Thoracic aorta (tissue), 2 donors: ENCODE measurements around the gene COG7. TPM values are rescaled to one million over a fixed set of nuclear protein-coding genes. Genes with fewer than 3 reads are reported as not detected.

Experiments
- ATAC-seq: fragments of 150-250 bp; one replicate; pipeline ENCODE4 v1.8.0; 2017; ENCODE audit warnings: low read depth; ENCODE audit not compliant: insufficient number of reproducible peaks, low FRiP score
- DNase-seq: peaks from one replicate; pipeline ENCODE4 v3.0.0-alpha.2; 2020; ENCODE audit warnings: low spot score
- H3K27ac ChIP-seq, 2 donors: fragments of 200-600 bp; sonication (generic); 1 replicate in 1 of 2; 2 replicates in 1 of 2; pipeline ENCODE4 v1.5.1; 2016; ENCODE audit warnings: mild to moderate bottlenecking in 2 of 2, moderate library complexity in 2 of 2
- H3K27me3 ChIP-seq: fragments of 200-600 bp; sonication (generic); replicated peaks from 2 replicates; pipeline ENCODE4 v1.6.0; 2016; ENCODE audit warnings: mild to moderate bottlenecking; ENCODE audit not compliant: insufficient read depth
- H3K36me3 ChIP-seq: fragments of 200-600 bp; sonication (generic); one replicate; pipeline ENCODE4 v1.5.1; 2016
- H3K4me1 ChIP-seq, 2 donors: fragments of 200-600 bp; sonication (generic); 1 replicate in 1 of 2; 2 replicates in 1 of 2; pipeline versions ENCODE4 v1.5.1 to v1.6.0; 2016; ENCODE audit warnings: low read depth in 2 of 2, mild to moderate bottlenecking in 1 of 2; ENCODE audit not compliant: control insufficient read depth in 1 of 2
- H3K4me3 ChIP-seq: fragments of 200-600 bp; sonication (generic); 2 replicates; pipeline ENCODE4 v1.5.1; 2016; ENCODE audit warnings: mild to moderate bottlenecking
- H3K9me3 ChIP-seq: fragments of 200-600 bp; sonication (generic); 2 replicates; pipeline ENCODE4 v1.5.1; 2016
- CTCF ChIP-seq: fragments of 200-600 bp; sonication (generic); IDR thresholded peaks from one replicate; pipeline ENCODE4 v1.5.1; 2019; ENCODE audit warnings: antibody characterized with exemption
- total RNA-seq, 2 donors: library from RNA; depleted of rRNA; stranded (reverse); fragments of >200 nt; gene quantifications; one replicate each; pipeline versions ENCODE4 v1.1.0 to v1.2.3, GENCODE V29; 2016

COG7 gene
- total RNA-seq, 2 donors from 2014 or later, result 27.8 to 37.6 TPM

- peaks cover 42% of the 10 kb centered on the region for H3K36me3 ChIP-seq
- ATAC-seq (no peak), DNase-seq (no peak)
- TF ChIP-seq CTCF, result no peak
- H3K9me3 ChIP-seq, result no peaks in the 10 kb centered on the region
- no peaks in the 10 kb centered on the region for H3K27me3 ChIP-seq
- H3K4me1 ChIP-seq, result no peaks in the 10 kb centered on the region
- no peak overlapping the region for H3K27ac ChIP-seq
- no peak overlapping the region for H3K4me3 ChIP-seq
These were observed 41.2 kb upstream of the COG7 start for GRCh38 chr16:23494188-23494587.

- H3K27ac ChIP-seq, result no peak overlapping the region
- H3K36me3 ChIP-seq, result peaks cover 64% of the 10 kb centered on the region
These were observed 38.8 kb upstream of the COG7 start for GRCh38 chr16:23491490-23492391.

DNA sequence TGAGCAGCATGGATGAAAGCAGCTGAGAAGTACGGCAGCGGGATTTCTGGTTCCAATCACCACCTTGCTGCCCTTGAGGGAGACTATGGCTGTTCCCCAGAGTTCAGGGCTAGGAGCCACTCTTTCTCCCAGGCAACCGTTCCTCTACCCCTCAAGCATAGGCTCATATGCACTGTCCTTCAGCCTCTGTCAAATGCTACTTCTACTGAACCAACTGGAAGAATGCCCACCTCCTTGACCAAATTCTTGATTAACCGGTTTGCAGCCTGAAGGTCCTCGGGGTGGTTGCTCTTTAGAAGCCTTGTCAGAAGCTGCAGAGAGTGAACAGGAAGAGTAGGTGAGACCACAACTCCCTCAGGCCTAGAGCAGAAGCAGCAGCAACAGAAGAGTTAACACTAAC is 33.5 kb upstream of the COG7 start:
- ATAC-seq (no peak), DNase-seq (no peak)
- no peak for TF ChIP-seq CTCF
- Histone ChIP-seq H3K27ac (no peak overlapping the region), H3K4me3 (no peak overlapping the region), H3K9me3 (no peaks in the 10 kb centered on the region), H3K36me3 (peaks cover 75% of the 10 kb centered on the region), H3K4me1 (no peaks in the 10 kb centered on the region), H3K27me3 (no peaks in the 10 kb centered on the region)

More at GRCh38 chr16:23491490-23492391, 38.8 kb upstream of the COG7 start:
- Histone ChIP-seq H3K4me3 (no peak overlapping the region), H3K9me3 (no peaks in the 10 kb centered on the region), H3K27me3 (no peaks in the 10 kb centered on the region), H3K4me1 (no peaks in the 10 kb centered on the region)
- DNase-seq (no peak), ATAC-seq (no peak)
- no peak for TF ChIP-seq CTCF

DNA sequence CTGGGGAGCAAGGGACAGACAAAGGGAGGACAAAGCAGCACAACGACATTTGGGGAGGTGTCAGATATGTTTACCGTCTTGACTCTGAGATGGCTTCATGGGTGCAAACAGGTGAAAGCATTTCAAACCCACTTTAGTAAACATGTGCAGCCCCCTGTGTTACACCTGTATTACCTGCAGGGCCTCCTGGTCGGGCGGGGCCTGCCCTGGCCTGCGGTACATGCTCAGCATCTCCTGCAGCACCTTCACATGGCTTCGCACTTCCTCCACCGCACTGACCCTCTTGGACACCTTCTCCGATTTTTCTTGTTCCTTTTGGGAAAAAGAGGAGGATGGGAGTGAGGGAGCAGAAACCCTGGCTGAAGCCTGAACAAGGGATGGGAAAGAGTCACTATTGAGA is 32.9 kb upstream of the COG7 start:
- Histone ChIP-seq H3K4me1 (no peaks in the 10 kb centered on the region), H3K4me3 (no peak overlapping the region), H3K27ac (no peak overlapping the region), H3K27me3 (no peaks in the 10 kb centered on the region), H3K36me3 (peaks cover 82% of the 10 kb centered on the region), H3K9me3 (no peaks in the 10 kb centered on the region)
- no peak for TF ChIP-seq CTCF
- no peak for DNase-seq
- no peak for ATAC-seq

DNA sequence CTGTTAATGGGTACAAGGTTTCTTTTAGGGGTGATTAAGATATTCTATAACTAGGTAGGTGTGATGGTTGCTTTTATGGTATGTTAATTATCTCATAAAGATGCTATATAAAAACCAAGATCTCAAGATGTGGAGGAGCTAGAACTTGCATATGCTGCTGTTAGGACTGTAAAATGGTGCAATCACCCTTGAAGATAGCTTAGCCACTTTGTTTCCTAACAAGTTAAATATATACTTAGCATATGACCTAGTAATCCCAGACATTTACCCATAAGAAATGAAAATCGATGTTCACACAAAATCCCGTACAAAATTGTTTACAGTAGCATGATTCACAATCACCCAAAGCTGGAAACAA is 32.2 kb upstream of the COG7 start:
- no peak overlapping the region for H3K27ac ChIP-seq
- DNase-seq (no peak), ATAC-seq (no peak)
- no peak for TF ChIP-seq CTCF
- H3K9me3 ChIP-seq, result no peaks in the 10 kb centered on the region
- H3K4me1 ChIP-seq, result no peaks in the 10 kb centered on the region
- H3K4me3 ChIP-seq, result no peak overlapping the region
- peaks cover 85% of the 10 kb centered on the region for H3K36me3 ChIP-seq
- H3K27me3 ChIP-seq, result no peaks in the 10 kb centered on the region
